Hepatocyte (in vitro differentiated cells): Measurements from ENCODE around the gene NT5C1B.

Experiments
- EZH2phosphoT487 ChIP-seq: fragments of 200-600 bp; sonication (generic); IDR thresholded peaks from one replicate; pipeline ENCODE4 v1.6.1; 2018; ENCODE audit warnings: antibody characterized with exemption, mild to moderate bottlenecking, low read depth, moderate library complexity; ENCODE audit not compliant: unreplicated experiment, severe bottlenecking
- TF ChIP-seq, protein P1 (sequence below): fragments of 200-600 bp; sonication (generic); IDR thresholded peaks from 2 replicates; pipeline ENCODE4 v1.5.1; 2016; ENCODE audit warnings: antibody characterized with exemption, mild to moderate bottlenecking; ENCODE audit not compliant: poor library complexity

DNA sequence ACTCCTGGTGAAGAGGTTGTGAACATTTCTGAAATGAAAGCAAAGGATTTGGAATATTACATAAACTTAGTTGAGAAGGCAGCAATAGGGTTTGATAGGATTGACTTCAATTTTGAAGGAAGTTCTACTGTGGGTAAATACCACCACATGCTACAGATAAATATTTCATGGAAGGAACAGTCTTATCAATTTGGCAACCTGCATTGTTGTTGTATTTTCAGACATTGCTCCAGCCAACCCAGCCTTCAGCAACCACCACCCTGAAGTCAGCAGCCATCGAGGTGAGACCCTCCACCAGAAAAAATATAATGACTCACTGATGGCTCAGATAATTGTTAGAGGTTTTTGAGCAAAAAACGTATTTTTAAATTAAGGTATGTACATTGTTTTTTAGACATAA is 38.9 kb downstream of the NT5C1B start:
- TF ChIP-seq, protein P1, sequence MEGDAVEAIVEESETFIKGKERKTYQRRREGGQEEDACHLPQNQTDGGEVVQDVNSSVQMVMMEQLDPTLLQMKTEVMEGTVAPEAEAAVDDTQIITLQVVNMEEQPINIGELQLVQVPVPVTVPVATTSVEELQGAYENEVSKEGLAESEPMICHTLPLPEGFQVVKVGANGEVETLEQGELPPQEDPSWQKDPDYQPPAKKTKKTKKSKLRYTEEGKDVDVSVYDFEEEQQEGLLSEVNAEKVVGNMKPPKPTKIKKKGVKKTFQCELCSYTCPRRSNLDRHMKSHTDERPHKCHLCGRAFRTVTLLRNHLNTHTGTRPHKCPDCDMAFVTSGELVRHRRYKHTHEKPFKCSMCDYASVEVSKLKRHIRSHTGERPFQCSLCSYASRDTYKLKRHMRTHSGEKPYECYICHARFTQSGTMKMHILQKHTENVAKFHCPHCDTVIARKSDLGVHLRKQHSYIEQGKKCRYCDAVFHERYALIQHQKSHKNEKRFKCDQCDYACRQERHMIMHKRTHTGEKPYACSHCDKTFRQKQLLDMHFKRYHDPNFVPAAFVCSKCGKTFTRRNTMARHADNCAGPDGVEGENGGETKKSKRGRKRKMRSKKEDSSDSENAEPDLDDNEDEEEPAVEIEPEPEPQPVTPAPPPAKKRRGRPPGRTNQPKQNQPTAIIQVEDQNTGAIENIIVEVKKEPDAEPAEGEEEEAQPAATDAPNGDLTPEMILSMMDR: no peak
- TF ChIP-seq EZH2phosphoT487: no peak
